Aorta (tissue), 5 donors: ENCODE data around the gene KRT83. TPM values are rescaled to one million over a fixed set of nuclear protein-coding genes. Genes with fewer than 3 reads are reported as not detected.

Experiments used
- ATAC-seq: fragments of 200-7000 bp; cut with Tn5 transposase; one replicate; pipeline ENCODE4 v1.9.1; 2022; ENCODE audit warnings: moderate library complexity; ENCODE audit not compliant: low FRiP score
- DNase-seq, 2 donors: peaks; one replicate each; pipeline ENCODE4 v3.0.0-alpha.2; 2020
- H3K27ac ChIP-seq, 2 donors: one replicate each; pipeline ENCODE4 v1.5.1; 2013; ENCODE audit warnings: low read length in 2 of 2, mild to moderate bottlenecking in 2 of 2, moderate library complexity in 2 of 2, control low read depth in 1 of 2, inconsistent platforms in 1 of 2, low read depth in 1 of 2
- H3K27me3 ChIP-seq, 2 donors: one replicate each; pipeline ENCODE4 v1.6.1; 2013; ENCODE audit warnings: control low read depth in 1 of 2, low read length in 1 of 2, mild to moderate bottlenecking in 1 of 2, moderate library complexity in 1 of 2; ENCODE audit not compliant: insufficient read depth in 2 of 2, control insufficient read depth in 1 of 2
- H3K36me3 ChIP-seq, 2 donors: one replicate each; pipeline ENCODE4 v1.6.1; 2013; ENCODE audit warnings: control low read depth in 1 of 2, low read length in 1 of 2, mild to moderate bottlenecking in 1 of 2; ENCODE audit not compliant: insufficient read depth in 2 of 2, control insufficient read depth in 1 of 2
- H3K4me1 ChIP-seq, 2 donors: one replicate each; pipeline ENCODE4 v1.6.1; 2013; ENCODE audit warnings: low read length in 2 of 2, control low read depth in 1 of 2, mild to moderate bottlenecking in 1 of 2, moderate library complexity in 1 of 2; ENCODE audit not compliant: insufficient read depth in 2 of 2, control insufficient read depth in 1 of 2
- H3K4me3 ChIP-seq, 2 donors: one replicate each; pipeline ENCODE4 v1.5.1; 2013; ENCODE audit warnings: low read length in 2 of 2, control low read depth in 1 of 2, mild to moderate bottlenecking in 1 of 2
- H3K9me3 ChIP-seq: one replicate; pipeline ENCODE4 v1.6.1; 2013; ENCODE audit warnings: mild to moderate bottlenecking, low read length; ENCODE audit not compliant: control insufficient read depth
- WGBS, 2 donors: extraction: QIAGEN DNeasy Blood & Tissue Kit; methylation state at CpG; one replicate each; pipeline ENCODE4 v1.1.7; 2013; 5-methylcytosine and 5-hydroxymethylcytosine counted together
- intact Hi-C, 2 donors: fragments of 100-400 bp; cut with DNase I; formaldehyde crosslinking; loops; one replicate each; pipeline versions ENCODE4 v1.14.2 to v1.15.0; 2022
- long read RNA-seq, 2 donors: library from polyadenylated mRNA; unstranded; transcript quantifications; one replicate each; pipeline ENCODE4 v2.0.0, GENCODE V29; 2020 to 2021
- polyA plus RNA-seq, 2 donors: library from polyadenylated mRNA; stranded (reverse); fragments of 200-250 nt; gene quantifications; one replicate each; pipeline ENCODE4 v1.2.3, GENCODE V29; 2013
- total RNA-seq, 2 donors: library from RNA; stranded (reverse); fragmentation: NEBNext Ultra II Directional; extraction: Animal tissue kit (Norgen Biotek cat#: 25700); gene quantifications; one replicate each; pipeline ENCODE4 v1.2.1, GENCODE V29; 2021
- donor health status: healthy with polysubstance abuse.
- donor health status: Bipolar disorder and iron deficiency.
- donor health status: DM: no; HTN: no; CAD: no.
- donor health status: DM: no; HTN: no; CAD: no.
- donor health status: DM: yes; HTN: yes; CAD: no.

KRT83 gene
- total RNA-seq: not detected
- not detected for polyA plus RNA-seq
- long read RNA-seq, donor 1: 0 reads
- long read RNA-seq, donor 2: 0 reads

DNA sequence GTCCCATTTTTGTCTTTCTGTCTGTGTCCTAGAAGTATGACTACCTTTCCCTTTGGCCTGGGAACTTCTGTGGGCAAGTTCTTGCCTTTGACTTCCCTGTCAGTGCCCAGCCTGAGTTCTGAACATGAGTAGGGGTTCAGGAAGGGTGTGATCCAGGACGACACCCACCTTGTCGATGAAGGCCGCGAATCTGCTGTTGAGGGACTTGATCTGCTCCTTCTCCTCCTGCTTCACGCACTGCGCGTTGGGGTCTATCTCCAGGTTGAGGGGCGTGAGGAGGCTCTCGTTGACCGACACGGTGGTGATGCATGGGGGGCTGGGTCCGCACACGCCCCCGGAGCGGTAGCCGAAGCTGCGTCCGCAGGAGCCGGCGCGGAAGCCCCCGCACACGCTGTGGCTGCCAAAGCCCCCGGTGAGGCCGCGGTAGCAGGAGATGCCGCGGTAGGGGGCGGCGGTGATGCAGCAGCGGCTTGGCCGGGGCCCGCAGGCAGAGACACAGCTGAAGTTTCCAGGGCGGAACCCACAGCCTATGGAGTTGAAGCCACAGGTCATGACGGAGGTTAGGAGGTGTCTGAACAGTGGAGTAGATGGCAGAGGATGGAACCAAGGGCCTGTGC, at the start of gene KRT83:
Gene KRT83 (minus strand): TSS at position 615 of the 617 bp plus-strand sequence. CDS start 63 bp downstream, at position 552.
- intact Hi-C loops: loop anchor here in 1 of 2 donors (5.0 kb wide), 2 partner anchors 39 to 109 kb away; no protein-coding TSS in a partner anchor

DNA sequence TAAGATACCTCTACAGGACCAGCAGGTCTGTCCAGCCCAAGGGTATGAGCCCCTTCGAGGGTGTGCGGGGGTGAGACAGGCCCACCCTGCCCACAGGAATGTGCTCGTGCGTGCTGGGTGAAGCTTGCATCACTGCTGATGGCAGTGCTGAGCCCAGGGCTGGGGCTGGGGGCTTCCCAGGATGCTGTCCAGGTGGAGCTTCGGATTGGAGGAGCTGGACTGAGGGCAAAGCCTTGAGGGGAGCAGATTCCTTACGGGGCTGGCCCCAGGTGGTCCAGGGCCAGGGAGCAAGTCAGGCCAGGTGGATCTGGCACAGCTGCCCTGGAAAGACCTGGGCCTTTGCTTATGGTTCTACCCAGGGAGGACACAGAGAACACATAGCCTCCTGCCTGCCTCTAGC, 48.6 kb upstream of the KRT83 start:
- Histone ChIP-seq H3K4me3 (no peak overlapping the region), H3K4me1 (no peaks in the 10 kb centered on the region), H3K27ac (no peak overlapping the region), H3K27me3 (no peaks in the 10 kb centered on the region), H3K36me3 (no peaks in the 10 kb centered on the region), H3K9me3 (no peaks in the 10 kb centered on the region)
- 81 to 84% methylated on average over 6 of the region's 6 CpGs for WGBS, 2 donors
- DNase-seq (peak in 1 of 2 donors; percentile 66), ATAC-seq (no peak)
- intact Hi-C loops: loop anchor here (5.0 to 10.0 kb wide), 5 partner anchors 135 to 605 kb away; no protein-coding TSS in a partner anchor

More for the DNA sequence above, at the start of gene KRT83:
- no peak within 1 kb of the TSS for H3K4me3 ChIP-seq
- WGBS, 2 donors: 81 to 83% methylated on average over 32 to 35 of the region's 35 CpGs
- H3K27me3 ChIP-seq: no peaks in the 10 kb centered on the region
- ATAC-seq (no peak), DNase-seq (peak in 1 of 2 donors; percentile 46)
- H3K4me1 ChIP-seq: no peaks in the 10 kb centered on the region
- H3K9me3 ChIP-seq: no peaks in the 10 kb centered on the region
- H3K36me3 ChIP-seq: no peaks in the 10 kb centered on the region
- no peak within 1 kb of the TSS for H3K27ac ChIP-seq

DNA sequence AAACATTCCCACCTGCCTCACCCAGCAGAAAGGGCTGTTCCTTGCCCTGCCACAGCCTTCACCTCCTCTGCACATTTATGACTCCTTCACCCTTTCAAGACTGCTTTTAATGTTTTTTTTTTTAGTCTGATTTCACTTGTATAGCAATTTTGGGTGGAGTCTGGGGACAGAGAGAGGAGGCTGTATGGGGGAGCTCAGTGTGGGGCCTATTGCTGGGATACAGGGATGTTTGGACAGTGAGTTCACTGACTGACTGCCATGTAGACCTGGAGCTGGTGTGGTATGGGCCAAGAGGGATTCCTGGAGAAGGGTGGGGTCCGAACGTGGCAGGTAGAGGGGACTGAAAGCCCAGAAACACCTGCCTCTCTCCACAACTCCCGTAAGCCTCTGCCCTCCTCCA, 48.0 kb upstream of the KRT83 start:
- no peaks in the 10 kb centered on the region for H3K36me3 ChIP-seq
- WGBS, 2 donors: 77 to 93% methylated on average over 3 of the region's 3 CpGs
- H3K27ac ChIP-seq: no peak overlapping the region
- H3K9me3 ChIP-seq: no peaks in the 10 kb centered on the region
- no peak overlapping the region for H3K4me3 ChIP-seq
- ATAC-seq: no peak
- H3K4me1 ChIP-seq: no peaks in the 10 kb centered on the region
- no peaks in the 10 kb centered on the region for H3K27me3 ChIP-seq
- intact Hi-C loops: no loop called here
- DNase-seq: no peak

DNA sequence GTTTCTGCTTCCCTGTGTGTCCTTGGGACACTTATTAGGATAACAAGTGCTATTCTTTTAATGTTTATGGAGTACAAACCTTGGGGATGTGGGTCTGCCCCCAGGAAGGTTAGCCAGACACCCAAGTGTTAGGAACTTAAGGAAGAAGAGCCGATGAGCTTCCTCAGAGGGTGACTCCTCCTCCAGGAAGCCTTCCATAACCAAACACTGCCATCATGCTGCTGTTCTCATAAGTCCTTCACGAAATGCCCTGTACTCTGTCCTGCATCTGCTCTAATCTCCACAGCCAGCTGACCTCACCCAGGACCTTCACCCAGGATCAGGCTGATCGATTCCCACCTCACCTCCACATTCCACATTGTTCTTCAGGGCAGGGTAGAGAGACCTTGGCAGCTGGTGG, 47.3 kb upstream of the KRT83 start:
- no peaks in the 10 kb centered on the region for H3K36me3 ChIP-seq
- no peaks in the 10 kb centered on the region for H3K27me3 ChIP-seq
- WGBS, 2 donors: 68 to 76% methylated on average over 3 of the region's 3 CpGs
- H3K27ac ChIP-seq: no peak overlapping the region
- intact Hi-C loops: no loop called here
- no peaks in the 10 kb centered on the region for H3K4me1 ChIP-seq
- no peak for DNase-seq
- no peak for ATAC-seq
- H3K9me3 ChIP-seq: no peaks in the 10 kb centered on the region
- no peak overlapping the region for H3K4me3 ChIP-seq

DNA sequence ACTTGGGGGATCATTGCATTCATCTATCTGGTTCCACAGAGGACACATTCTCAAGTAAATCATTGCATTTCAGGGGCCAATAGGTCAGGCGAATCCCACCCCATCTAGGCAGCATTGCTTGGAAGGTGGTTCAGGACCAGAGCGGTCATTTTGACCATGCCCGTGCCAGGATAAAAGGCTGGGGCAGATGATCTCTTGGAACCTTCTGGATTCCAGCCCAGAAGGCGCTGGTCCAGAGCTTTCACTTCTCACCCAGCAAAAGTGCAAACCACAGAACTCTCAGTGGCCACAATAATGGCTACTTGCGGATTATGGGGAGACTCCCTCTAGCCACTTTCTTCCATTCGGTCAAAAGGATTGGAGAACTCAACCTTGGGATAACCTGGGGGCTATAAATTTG, 46.7 kb upstream of the KRT83 start:
- 90 to 91% methylated on average over 6 of the region's 6 CpGs for WGBS, 2 donors
- peak in 1 of 2 donors; percentile 17 for DNase-seq
- no peaks in the 10 kb centered on the region for H3K9me3 ChIP-seq
- no peak overlapping the region for H3K4me3 ChIP-seq
- H3K27me3 ChIP-seq: no peaks in the 10 kb centered on the region
- no peaks in the 10 kb centered on the region for H3K36me3 ChIP-seq
- ATAC-seq: no peak
- H3K27ac ChIP-seq: no peak overlapping the region
- intact Hi-C loops: no loop called here
- no peaks in the 10 kb centered on the region for H3K4me1 ChIP-seq

DNA sequence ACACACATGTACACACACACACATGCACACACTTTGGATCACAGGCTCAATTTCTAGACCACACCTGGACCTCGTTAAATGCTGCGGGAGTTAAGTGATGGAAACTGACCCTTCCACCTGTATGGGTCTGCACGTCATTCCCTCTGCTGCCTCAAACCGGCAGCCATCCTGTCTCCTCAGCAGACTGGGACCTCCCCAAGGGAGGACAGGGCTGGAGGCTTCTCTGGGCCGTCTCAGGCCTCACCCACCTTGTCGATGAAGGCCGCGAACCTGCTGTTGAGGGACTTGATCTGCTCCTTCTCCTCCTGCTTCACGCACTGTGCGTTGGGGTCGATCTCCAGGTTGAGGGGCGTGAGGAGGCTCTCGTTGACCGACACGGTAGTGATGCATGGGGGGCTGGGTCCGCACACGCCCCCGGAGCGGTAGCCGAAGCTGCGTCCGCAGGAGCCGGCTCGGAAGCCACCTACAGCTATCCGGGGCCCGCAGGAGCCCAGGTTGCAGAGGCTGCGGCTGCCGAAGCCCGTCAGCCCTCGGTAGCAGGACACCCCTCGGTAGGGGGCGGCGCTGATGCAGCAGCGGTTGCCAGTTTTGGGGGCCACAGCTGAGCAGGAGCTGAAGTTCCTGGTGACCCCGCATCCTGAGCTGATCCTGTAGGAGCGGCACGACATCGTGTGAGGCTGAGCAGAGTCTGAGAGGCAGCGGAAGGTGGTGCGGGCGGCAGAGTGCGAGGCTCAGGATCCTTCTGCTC, 45.7 kb upstream of the KRT83 start, which contains the start of gene KRT85:
Gene KRT85 (minus strand): TSS at position 744 of the 748 bp plus-strand sequence. CDS start 76 bp downstream, at position 668.
- Histone ChIP-seq H3K27ac (no peak within 1 kb of the TSS), H3K4me1 (no peaks in the 10 kb centered on the region), H3K36me3 (no peaks in the 10 kb centered on the region), H3K4me3 (no peak within 1 kb of the TSS), H3K9me3 (no peaks in the 10 kb centered on the region), H3K27me3 (no peaks in the 10 kb centered on the region)
- WGBS, 2 donors: 86 to 87% methylated on average over 39 to 42 of the region's 42 CpGs
- no peak for ATAC-seq
- peak in 1 of 2 donors; percentile 67 for DNase-seq
- intact Hi-C loops: no loop called here

DNA sequence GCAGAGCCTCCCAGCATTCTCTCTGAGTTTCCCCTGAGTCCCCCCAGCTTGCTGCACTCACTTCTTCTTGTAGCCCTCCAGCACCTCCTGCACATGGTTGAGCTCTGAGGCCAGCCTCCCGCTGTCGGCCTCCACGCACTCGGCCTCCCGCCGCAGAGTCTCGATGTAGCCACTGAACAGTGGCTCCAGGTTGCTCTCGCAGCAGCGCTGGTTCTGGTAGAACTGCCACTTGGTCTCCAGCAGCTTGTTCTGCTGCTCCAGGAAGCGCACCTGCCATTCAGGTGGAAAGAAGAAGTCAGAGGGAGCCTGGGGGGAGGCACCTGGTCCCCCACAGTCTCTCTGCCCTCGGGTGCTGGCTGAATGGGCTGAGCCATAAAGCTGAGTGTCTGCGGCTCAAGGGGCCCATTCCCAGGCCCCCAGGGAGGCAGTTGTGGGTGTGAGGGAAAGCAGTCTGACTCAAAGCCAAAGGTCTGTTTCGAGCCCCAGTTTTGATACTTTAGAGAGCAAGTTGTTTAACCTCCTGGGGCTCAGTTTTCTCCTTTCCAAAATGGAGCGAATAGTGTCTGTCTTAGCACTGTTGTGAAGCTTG, 43.8 kb upstream of the KRT83 start:
- H3K36me3 ChIP-seq: no peaks in the 10 kb centered on the region
- ATAC-seq: no peak
- H3K9me3 ChIP-seq: no peaks in the 10 kb centered on the region
- peak in 1 of 2 donors; percentile 51 for DNase-seq
- no peak overlapping the region for H3K27ac ChIP-seq
- 84 to 91% methylated on average over 13 to 14 of the region's 14 CpGs for WGBS, 2 donors
- H3K27me3 ChIP-seq: no peaks in the 10 kb centered on the region
- no peaks in the 10 kb centered on the region for H3K4me1 ChIP-seq
- no peak overlapping the region for H3K4me3 ChIP-seq
- intact Hi-C loops: no loop called here

DNA sequence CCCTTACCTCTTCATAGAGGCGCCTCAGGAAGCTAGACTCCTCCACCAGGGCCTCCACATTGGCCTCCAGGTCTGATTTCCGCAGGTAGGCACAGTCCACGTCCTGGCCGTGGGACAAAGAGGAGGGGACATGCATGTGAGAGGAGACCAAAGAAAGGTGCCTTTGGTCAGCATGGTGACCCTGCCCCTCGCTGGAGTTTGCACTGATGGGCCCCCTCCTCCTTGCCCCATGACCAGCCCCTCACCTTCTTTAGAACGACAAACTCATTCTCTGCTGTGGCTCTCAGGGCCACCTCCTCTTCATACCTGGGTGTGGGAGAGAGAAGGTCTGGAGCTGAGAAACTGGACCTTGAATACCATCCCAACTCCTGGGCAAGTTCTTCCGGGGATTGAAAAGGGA, 42.9 kb upstream of the KRT83 start:
- no peak overlapping the region for H3K4me3 ChIP-seq
- H3K27me3 ChIP-seq: no peaks in the 10 kb centered on the region
- no peaks in the 10 kb centered on the region for H3K36me3 ChIP-seq
- WGBS, 2 donors: 91 to 92% methylated on average over 7 of the region's 7 CpGs
- ATAC-seq: no peak
- no peaks in the 10 kb centered on the region for H3K9me3 ChIP-seq
- DNase-seq: peak in 1 of 2 donors; percentile 36
- no peak overlapping the region for H3K27ac ChIP-seq
- H3K4me1 ChIP-seq: no peaks in the 10 kb centered on the region
- intact Hi-C loops: no loop called here
